DMS 273 treated with DMSO at 0.1 percent for 48 hours (cell line): Measurements from ENCODE around the gene PSMD10.

Experiments
- DNase-seq: peaks from one replicate; lab custom pipeline; 2025; lab: John Stamatoyannopoulos, UW

PSMD10 gene, protein sequence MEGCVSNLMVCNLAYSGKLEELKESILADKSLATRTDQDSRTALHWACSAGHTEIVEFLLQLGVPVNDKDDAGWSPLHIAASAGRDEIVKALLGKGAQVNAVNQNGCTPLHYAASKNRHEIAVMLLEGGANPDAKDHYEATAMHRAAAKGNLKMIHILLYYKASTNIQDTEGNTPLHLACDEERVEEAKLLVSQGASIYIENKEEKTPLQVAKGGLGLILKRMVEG

DNA sequence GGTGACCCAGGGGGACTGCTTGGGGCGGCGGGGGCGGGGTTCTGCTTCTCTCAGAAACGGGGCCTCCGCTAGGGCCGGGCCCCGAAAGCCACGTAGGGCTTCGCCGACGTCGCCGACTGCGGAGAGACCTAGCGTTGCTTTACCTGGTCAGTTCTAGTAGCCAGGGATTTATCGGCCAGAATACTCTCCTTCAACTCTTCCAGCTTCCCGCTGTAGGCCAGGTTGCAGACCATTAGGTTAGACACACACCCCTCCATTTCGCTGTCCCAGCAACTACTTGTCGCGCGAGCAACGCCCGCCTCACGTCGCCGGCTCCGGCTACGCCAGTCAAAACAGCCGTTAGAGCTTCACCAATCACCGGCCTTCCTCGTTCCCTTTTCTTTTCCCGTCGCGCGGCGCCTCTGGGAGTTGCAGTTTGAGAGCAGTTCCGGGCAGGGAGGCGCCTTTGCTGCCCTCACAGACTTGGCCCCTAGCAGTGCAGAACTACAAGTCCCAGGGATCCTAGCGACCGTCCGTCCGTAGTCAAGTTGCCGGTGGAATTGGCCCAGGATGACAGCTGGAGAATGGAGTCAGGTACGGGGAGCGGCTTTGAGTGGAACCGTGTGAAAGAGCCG lies at the start of gene PSMD10, which contains the start of gene ATG4A:
Gene PSMD10, minus strand, starts transcription at position 279 of the 614 bp plus-strand sequence. Its CDS starts 22 bp downstream, at position 257.
Gene ATG4A, plus strand, starts transcription at position 515 of the 614 bp plus-strand sequence. Its CDS starts 49 bp downstream, at position 564.
- DNase-seq: peak; percentile 94

DNA sequence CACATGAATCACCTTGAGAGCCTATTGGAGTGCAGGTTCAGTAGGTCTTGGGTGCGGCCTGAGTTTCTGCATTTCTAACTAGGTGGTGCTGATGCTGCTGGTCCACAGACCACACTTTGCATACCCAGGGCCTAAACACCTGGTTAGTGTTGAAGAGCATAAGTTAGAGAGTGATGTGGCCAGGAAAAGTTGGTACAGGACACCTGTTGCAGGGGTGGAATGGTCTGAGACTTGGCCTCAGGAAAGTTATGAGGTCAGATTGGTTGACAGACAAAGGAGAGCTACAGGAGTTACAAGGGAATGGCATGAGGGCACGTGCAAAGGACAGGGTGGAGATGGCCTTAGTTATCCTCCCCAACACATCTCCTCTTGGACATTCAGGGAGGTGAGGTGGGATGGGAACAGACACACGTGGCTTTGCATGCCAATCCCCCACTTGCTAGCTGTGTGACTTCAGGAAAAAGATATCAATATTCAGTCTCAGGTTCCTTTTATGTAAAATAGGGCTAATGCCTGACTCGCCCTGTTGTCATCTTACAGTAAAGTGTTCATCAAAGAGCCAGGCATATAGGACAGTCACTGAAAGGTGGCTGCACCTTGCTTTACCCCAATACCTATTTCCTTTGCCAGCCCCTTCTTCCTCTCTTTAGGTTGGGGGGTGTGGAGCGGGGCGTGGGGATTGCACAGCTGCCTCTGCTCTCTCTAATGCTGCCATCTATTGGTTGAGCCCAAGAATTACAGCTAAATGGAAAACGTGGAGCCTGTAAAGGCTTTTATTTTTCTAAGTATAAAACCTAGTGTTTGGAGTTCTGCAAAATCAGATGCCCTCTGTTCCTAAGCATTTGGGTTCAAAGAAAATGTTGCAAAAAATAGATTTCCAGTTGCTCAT lies 47.7 kb upstream of the PSMD10 start:
- no peak for DNase-seq

DNA sequence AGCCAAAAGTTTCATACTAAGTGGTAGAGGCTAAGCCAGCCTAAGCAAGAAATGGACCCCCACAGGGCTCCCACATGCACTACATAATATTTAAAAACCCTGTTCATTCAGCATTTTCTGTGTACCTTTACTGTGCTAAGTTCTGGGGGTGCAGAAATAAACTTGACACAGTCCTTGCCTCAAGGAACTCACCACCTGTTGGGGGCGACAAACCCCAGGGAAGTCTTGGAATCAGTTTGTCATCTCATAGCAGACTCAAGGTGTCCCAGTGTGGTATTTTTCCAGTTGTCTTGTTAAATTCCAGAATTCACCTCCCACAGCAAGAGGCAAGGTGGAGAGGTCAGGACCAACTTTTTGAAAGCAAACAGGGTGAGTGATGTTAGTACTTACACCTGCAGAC lies 43.4 kb upstream of the PSMD10 start:
- DNase-seq: no peak

DNA sequence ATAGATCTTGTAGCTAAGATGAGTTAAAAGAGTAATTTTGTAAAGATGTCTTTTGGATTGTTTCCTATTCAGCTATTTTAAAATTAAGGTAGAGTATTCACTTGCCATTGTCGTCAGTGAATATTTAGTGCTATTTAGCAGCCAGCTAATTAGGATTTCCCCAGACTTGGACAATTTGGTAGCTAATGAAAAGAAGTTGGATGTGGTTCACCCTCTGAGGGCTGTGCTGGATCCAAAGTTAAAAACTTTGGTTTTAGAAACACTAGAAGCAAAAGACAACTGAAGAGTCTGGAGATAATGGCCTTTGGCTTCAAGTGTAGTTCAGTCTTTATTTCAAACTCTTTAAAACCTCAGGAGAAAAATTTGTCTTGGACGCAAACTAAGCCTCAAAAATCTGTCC lies 41.5 kb upstream of the PSMD10 start:
- DNase-seq: no peak

DNA sequence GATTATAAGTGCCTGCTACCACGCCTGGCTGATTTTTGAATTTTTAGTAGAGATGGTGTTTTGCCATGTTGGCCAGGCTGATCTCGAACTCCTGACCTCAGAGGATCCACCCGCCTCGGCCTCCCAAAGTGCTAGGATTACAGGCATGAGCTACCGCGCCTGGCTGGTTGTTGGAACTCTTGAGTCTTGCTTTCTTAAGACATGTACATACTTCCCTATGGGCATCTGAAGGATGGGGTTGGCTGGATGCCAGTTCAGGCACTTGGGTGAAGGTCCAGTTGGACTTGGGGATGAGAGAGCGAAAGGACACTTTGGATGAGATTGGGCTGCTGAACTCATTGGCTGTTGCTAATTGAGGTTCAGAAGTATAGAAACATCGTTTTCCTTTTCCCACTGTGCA lies 40.7 kb upstream of the PSMD10 start:
- no peak for DNase-seq

DNA sequence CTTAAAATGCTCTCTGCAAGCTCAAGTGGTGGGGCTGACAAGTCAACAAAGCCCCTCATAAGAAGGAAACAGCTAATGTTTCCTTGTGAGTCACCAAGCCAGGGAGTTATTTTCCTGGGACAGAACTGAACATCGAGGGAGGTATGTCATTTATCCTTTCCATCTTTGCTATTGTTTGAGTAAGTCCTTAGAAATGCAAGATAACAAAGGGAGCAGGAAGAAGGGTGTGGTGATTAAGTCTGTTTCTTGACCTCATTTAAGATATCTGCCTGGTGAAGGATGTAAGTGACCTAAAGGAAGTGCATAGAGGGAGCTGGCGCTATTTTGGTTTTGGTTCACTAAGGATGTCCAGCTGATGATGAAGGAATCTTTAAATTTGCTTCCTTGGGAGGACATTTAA lies 40.1 kb upstream of the PSMD10 start:
- DNase-seq: no peak

DNA sequence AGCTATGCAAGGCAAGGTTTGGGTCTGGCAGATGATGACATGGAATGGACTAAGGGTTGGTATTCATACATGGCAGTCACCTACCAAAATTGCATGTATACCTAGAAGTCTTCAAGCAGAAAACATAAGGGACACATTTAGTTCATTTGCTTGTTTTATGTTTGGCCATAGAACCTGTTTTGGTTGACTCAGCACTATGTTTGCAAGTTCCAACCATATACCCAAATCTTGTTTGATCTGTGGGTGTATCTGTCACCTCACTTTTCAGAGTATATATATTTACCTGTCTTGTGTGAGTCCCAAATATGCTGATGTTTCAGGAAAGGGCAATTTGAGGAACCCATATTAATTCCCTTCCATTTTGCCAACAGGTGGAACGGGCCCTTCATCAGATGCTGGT lies 39.5 kb upstream of the PSMD10 start:
- no peak for DNase-seq

DNA sequence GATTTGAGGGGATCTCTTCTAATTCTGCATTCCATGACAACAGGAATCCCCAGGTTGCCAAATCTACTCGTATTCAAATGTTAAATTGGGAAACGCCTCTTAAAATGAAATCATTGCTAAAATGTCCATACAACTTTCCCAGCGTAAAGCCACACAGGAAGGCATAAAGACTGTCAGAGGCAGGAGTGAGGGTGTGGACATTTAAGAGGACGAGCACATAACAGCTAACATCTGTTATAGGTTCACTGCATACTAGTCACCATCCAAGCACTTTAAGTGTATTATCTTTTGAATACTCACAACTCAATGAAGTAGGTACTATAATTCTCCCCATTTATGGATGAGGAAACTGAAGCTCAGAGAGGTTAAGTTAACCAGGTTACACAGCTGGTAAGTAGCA lies 35.8 kb upstream of the PSMD10 start:
- no peak for DNase-seq

DNA sequence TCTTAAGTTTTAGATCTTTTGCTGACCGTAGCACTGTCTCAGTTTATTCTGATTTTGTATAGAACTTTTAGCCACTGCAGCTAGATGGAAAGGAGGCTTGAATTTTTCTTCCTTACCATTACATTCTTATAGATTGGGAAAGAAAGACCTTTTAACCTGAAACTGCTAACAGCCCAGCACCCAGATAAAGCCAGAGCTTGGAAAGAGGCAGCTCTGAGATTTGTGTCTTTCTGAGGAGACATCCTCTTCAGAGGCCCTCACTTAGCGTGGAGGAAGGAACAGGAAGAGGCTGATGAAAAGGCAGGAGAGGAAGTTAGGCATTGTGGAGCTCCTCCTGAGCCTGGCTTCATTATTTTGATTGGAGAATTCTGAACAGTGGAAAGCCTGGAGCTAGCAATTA lies 35.3 kb upstream of the PSMD10 start:
- no peak for DNase-seq

DNA sequence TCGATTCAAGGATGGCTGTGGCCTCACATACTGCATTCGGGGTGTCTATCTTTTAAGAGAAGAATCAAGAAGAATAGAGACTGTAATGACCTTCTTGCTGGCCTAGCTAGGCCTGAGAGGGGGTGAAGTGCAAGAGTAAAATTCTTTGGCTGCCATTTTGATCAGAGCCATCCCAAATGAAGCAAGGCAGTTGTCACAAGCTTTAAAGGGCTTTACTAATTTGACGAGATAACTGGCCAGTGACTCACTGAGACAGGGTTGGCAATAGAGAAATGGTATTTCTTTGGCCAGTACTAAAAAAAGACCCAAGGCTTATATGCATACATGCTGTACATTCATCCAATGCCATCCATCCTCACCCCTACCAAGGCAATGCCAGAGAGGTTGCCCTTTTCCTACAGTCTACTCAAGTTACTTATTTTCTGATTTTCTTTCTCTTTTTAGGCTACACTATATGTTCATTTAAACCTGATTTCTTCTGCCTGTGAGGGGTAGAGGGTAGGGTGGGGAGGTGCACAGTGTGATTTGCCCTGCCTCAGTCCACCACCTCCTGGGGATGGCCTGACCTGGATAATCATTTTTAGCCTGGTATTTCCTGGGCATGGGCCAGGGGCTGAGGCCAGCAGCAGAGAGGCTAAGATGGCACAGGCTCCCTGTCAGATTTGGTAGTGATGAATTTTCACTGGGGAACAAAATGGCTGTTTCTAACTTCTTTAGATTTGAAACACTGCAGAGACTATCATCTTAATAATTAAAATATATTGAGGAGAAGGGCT lies 32.4 kb upstream of the PSMD10 start:
- DNase-seq: no peak

DNA sequence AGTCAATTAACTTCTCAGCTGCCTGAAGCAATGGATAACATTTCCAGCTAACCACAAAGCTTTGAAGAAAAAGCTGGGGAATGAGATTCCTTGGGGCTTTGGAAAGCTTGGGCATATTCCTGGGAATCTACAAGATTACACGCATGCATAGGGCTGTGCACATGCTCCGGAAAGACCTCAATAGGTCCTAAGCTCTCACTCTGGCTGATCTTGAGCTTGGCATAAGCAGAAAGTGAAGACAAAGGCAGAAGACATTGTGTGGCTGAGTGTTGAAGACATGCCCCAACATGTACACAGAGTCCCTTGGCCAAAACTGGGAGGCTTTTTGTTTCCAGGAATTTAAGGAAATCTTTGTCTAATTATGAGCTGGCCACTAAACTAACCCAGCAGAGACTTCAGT lies 31.4 kb upstream of the PSMD10 start:
- no peak for DNase-seq

DNA sequence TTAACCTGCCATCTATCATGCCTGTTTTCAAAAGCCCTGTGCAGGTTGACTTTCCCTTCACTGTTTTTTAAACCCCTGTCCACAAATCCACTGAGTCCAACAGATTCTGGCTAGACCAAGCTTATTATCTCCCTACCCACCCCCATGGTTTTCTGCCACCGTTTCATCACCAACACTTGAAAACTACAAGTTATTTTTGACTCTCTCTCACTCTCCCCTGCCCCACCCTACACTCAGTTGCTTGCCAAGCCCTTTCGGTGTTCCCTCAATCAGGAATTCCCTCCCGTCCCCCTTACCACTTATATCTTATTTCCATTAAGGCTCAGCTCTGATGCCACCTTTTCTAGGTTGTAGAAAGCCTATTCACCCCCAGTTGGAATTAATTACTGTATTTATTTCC lies 29.9 kb upstream of the PSMD10 start:
- DNase-seq: no peak

DNA sequence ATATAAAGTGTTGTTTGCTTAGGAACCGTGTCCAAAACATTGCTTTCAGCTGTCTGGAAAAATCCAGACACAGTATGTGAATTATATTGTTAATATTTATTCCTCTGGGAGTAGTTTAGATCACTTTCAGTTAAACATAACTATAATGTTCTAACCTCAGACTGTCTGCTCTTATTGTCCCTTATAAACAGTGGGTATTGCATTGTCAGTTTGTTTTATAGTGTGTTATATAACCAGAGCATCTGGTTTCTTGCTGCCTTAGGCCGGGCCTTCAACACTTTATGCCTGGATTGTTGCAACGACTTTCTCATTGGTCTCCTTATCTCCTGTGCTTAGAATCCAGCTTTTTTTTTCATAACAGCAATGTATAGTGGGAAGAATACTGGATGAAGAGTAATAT lies 26.6 kb upstream of the PSMD10 start:
- no peak for DNase-seq

DNA sequence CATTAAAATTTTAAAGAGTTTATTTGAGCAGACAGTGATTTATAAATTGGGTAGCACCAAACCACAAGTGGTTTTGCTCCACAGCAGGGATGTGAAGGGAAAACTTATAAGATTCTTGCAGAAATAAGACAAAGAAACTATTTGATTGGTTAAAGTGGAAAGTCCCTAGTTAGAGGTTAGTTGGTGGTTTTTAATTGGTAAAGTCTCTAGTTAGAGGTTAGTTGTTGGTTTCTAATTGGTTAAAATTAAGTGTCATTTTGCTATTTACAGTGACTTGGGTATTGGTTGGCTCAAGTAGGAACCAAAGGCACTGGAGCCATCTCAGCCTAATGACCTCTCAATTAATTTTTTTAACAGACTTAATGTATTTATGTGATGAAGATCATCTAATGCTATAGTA lies 23.2 kb upstream of the PSMD10 start:
- DNase-seq: no peak

DNA sequence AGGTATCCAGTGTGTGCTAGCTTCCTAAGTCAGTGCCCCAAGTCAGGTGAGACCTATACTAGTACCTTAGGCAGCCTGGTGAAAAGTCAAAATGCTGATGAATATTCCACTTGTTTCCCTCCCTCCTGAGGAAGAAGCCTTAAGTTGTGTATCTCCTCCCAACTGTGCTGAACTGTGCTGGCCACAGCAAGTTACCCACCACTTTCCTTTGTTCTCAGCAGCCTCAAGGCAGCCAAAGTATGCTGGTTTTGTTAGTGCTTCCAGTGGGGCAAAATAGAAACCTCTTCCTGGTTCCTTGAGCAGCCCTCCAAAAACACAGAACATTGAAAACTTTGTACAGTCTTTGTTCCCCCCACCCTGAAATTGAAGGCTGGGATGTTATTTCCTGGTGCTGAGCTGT lies 14.1 kb upstream of the PSMD10 start:
- DNase-seq: no peak

DNA sequence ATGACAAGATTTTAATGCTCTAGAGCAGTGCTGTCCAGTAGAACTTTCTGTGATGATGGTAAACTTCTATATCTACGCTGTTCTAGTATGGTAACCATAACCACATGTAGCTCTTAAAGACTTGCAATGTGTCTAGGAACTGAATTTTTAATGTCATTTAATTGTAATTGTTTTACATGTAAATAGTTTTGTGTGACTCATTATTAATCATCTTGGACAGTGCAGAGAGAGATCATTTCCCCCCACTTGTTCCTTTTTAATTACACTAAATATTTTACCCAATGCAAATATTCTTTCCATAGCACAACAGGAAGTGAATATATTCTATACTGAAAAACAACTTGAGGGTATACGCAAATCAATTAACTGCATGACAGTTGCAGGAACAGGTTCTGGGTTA lies 6.0 kb upstream of the PSMD10 start:
- no peak for DNase-seq

DNA sequence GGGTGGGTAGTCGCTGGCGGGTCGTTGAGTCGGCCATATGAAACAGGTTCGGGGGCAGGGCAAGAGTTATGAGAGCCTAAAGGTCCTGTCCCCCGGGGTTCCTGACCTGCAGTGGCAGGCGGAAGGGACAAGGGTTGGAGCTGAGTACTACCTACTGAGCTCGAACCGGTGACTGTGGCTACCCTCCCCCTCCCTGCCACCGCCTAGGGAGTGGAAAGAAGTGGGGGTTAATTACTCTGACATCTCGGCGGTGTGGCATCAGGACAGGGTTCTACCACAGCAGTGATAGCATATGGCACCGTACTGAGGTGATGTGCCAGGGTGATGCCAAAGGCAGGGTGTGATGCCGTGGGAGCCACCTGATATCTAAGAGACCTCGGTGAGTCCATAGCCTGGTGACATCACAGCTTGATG lies 543 bp upstream of the PSMD10 start:
- DNase-seq: peak; percentile 44

DNA sequence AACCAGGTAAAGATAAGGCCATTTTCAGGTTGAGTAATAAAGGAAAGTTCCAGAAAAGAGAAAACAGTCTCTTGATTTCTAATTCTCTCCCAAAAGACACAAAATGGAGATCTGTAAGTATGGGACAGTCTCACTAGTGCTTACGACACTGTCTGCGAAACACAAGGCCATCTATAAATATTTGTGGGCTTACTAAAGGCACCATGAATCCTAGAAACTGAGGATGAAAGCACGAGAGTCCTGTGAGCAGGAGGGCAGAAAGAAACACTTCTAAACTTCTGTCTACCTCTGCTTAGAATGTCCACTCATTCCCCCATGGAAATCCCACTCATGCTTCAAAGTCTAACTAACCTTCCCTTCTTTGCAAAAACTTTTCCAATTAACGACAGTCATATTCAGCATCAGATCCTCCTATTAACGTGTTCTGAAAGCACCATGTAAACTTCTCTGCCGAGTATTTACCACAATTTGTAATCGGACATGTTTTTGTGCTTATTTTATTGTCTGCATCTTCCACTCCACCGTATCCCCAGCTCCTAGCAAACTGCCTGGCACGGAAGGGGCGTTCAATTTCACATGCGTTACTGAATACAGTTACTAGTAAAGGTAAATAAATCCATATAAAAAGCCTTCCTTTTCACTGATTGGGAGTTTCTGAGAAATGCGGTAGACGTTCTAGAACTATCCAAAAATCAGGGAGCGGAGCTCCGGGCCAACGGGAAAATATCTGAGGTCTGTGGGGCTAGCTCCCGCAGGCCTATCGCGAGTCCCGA lies 665 bp downstream of the PSMD10 start:
- DNase-seq: no peak

DNA sequence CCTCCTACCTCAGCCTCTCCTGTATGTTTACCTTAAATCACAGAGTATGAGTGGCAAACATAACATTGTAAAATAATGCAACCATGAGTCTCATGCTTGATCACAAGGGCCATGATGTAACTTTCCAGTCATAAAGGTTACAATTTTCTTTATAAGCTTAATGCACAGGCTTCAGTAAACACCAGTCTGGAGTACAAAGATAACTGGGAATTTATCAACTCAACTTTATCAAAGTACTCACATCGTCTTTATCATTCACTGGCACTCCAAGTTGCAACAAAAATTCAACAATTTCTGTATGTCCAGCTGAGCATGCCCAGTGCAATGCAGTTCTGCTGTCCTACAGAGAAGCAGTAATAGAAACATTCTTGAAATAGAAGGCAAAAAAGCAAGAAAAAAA lies 2.8 kb downstream of the PSMD10 start:
- no peak for DNase-seq

DNA sequence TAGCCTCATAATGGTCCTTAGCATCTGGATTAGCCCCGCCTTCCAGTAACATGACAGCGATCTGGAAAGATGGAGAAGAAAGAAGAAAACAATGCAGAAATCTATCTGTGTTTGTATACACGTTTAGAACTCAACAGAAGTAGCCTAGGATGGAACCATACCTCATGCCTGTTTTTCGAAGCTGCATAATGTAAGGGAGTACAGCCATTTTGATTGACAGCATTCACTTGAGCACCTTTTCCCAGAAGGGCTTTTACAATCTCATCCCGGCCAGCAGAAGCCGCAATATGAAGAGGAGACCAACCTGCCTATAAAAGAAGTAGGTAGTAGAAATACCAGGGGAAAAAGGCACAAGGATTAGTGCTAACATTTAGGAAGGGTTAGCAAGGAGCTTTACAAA lies 3.5 kb downstream of the PSMD10 start:
- DNase-seq: no peak

DNA sequence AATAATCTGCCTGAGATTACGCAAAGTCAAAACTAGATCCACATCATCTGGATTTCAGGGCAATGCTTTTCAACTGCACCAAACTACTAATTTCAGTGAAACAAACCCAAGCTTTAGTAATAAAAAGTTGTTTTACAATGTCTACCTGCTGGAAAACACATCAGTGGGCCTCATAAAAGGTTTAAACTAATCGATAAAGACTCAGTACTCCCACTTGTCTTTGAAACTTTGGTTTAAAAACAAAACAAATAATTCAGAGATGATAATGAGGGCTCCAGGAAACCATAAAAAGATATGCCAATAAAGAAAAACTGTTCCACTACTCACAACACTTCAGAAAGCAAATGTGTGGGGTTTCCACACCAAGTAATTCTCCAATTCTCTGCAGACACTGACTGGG lies 10.2 kb downstream of the PSMD10 start:
- DNase-seq: no peak
